CD8-positive, alpha-beta memory T cell (primary cell): ENCODE measurements around the gene PRR30. TPM values are rescaled to one million over a fixed set of nuclear protein-coding genes. Genes with fewer than 3 reads are reported as not detected.
"Not testable (repeated sequence)": the region's sequence is repeated elsewhere in the genome, so short reads cannot be mapped to it uniquely, and the experiment has no call there.

Experiments used
- CTCF ChIA-PET: fragments of 350-600 bp; sonication (Branson Sonifier 250); formaldehyde crosslinking; loops from one replicate; lab custom pipeline; 2021; ENCODE audit warnings: antibody characterized with exemption; lab: Charles Lee
- POLR2A ChIA-PET: fragments of 350-600 bp; sonication (Branson Sonifier 250); formaldehyde crosslinking; loops from one replicate; lab custom pipeline; 2021; ENCODE audit warnings: antibody characterized with exemption; lab: Charles Lee
- DNase-seq, 5 donors: peaks; one replicate each; pipeline versions ENCODE4 v3.0.0 to v3.0.0-alpha.2; 2020 to 2022; ENCODE audit warnings: mixed read lengths in 1 of 5
- H3K27ac ChIP-seq: one replicate; pipeline ENCODE4 v1.7.0; 2013; ENCODE audit warnings: low read depth, mild to moderate bottlenecking, low read length, moderate library complexity
- H3K27me3 ChIP-seq: 2 replicates; pipeline ENCODE4 v1.7.0; 2013; ENCODE audit warnings: low read length, mild to moderate bottlenecking; ENCODE audit not compliant: insufficient read depth, poor library complexity, severe bottlenecking
- H3K36me3 ChIP-seq: 2 replicates; pipeline ENCODE4 v1.7.0; 2013; ENCODE audit warnings: mild to moderate bottlenecking, low read length, moderate library complexity; ENCODE audit not compliant: insufficient read depth
- H3K4me1 ChIP-seq: 2 replicates; pipeline ENCODE4 v1.7.0; 2013; ENCODE audit warnings: mild to moderate bottlenecking, low read length, moderate library complexity; ENCODE audit not compliant: insufficient read depth
- H3K4me3 ChIP-seq: 2 replicates; pipeline ENCODE4 v1.7.0; 2013; ENCODE audit warnings: mild to moderate bottlenecking, low read length
- H3K9me3 ChIP-seq: 2 replicates; pipeline ENCODE4 v1.7.0; 2013; ENCODE audit warnings: mild to moderate bottlenecking, low read length
- H3K27ac Mint-ChIP-seq, 8 donors: one replicate each; pipeline ENCODE4 v1.8.0; 2020 to 2021; ENCODE audit warnings: mixed read lengths in 8 of 8, mild to moderate bottlenecking in 6 of 8, inconsistent platforms in 3 of 8, moderate library complexity in 3 of 8
- H3K27me3 Mint-ChIP-seq, 2 donors: one replicate each; pipeline ENCODE4 v1.8.0; 2020 to 2021; ENCODE audit warnings: mixed read lengths in 2 of 2, mild to moderate bottlenecking in 1 of 2, moderate library complexity in 1 of 2
- H3K36me3 Mint-ChIP-seq, 3 donors: one replicate each; pipeline ENCODE4 v1.8.0; 2020 to 2021; ENCODE audit warnings: mixed read lengths in 3 of 3, inconsistent platforms in 1 of 3, mild to moderate bottlenecking in 1 of 3
- H3K4me1 Mint-ChIP-seq, 3 donors: one replicate each; pipeline ENCODE4 v1.8.0; 2020 to 2021; ENCODE audit warnings: mixed read lengths in 3 of 3, inconsistent platforms in 1 of 3, mild to moderate bottlenecking in 1 of 3
- H3K4me3 Mint-ChIP-seq, 7 donors: one replicate each; pipeline ENCODE4 v1.8.0; 2020 to 2021; ENCODE audit warnings: mixed read lengths in 7 of 7, mild to moderate bottlenecking in 6 of 7, moderate library complexity in 4 of 7, inconsistent platforms in 2 of 7
- H3K9me3 Mint-ChIP-seq, 5 donors: one replicate each; pipeline ENCODE4 v1.8.0; 2020 to 2022; ENCODE audit warnings: mixed read lengths in 5 of 5, mild to moderate bottlenecking in 3 of 5, moderate library complexity in 2 of 5, inconsistent platforms in 1 of 5
- polyA plus RNA-seq: library from polyadenylated mRNA; unstranded; fragments of 300-500 nt; fragmentation: Illumina TruSeq; gene quantifications from one replicate; pipeline ENCODE4 v1.2.3, GENCODE V29; 2021
- total RNA-seq, 2 experiments: library from RNA; stranded (reverse); gene quantifications; one replicate each; pipeline ENCODE4 v1.2.3, GENCODE V29; 2021

Gene PRR30
- total and polyA plus RNA-seq, 3 experiments from 2014 or later = not detected

GRCh38 chr2:27123302-27124150 lies 15.7 kb downstream of the PRR30 start, which contains the start of gene ABHD1:
ABHD1 (plus strand) TSS chr2:27123815; CDS start chr2:27123949, 134 bp downstream.
- Histone ChIP-seq H3K4me1 (peaks cover 13% of the 10 kb centered on the region), H3K4me3 (peak within 1 kb of the TSS; percentile 79), H3K9me3 (no peaks in the 10 kb centered on the region), H3K36me3 (no peaks in the 10 kb centered on the region), H3K27ac (peak within 1 kb of the TSS; percentile 38), H3K27me3 (peaks cover 5% of the 10 kb centered on the region)
- peak within 1 kb of the TSS; percentile 52 to 97 (median 88) for H3K27ac Mint-ChIP-seq
- peaks cover 10 to 12% of the 10 kb centered on the region in 2 donors for H3K27me3 Mint-ChIP-seq
- ChIA-PET POLR2A (interaction anchor here (1.8 to 2.0 kb wide), 3 partner anchors 10 to 73 kb away, joined by 5 to 27 read pairs (median 9); partner anchors contain the start of genes AGBL5, OST4 and PREB), CTCF (interaction anchor here (1.1 to 2.6 kb wide), 5 partner anchors 9 to 46 kb away, joined by 3 to 24 read pairs (median 4); partner anchors contain the start of genes KHK and PREB)
- peaks cover 20 to 21% (median 20%) of the 10 kb centered on the region in 3 donors for H3K4me1 Mint-ChIP-seq
- H3K36me3 Mint-ChIP-seq = peaks cover 0 to 3% (median 0%) of the 10 kb centered on the region in 3 donors
- H3K9me3 Mint-ChIP-seq = no peaks in the 10 kb centered on the region
- H3K4me3 Mint-ChIP-seq = peak within 1 kb of the TSS; percentile 91 to 95 (median 93)
- DNase-seq = peak; percentile 61 to 74 (median 68)

- Mint-ChIP-seq H3K4me1 (peaks cover 20 to 21% (median 20%) of the 10 kb centered on the region in 3 donors), H3K27me3 (peaks cover 10 to 18% of the 10 kb centered on the region in 2 donors), H3K36me3 (peaks cover 0 to 3% (median 0%) of the 10 kb centered on the region in 3 donors), H3K27ac (peak overlapping the region; percentile 21 to 97 (median 87)), H3K9me3 (no peaks in the 10 kb centered on the region), H3K4me3 (peak overlapping the region; percentile 91 to 95 (median 93))
- CTCF ChIA-PET = interaction anchor here (1.1 to 2.6 kb wide), 5 partner anchors 8 to 47 kb away, joined by 3 to 24 read pairs (median 4); partner anchors contain the start of genes KHK and PREB
- Histone ChIP-seq H3K9me3 (no peaks in the 10 kb centered on the region), H3K27me3 (peaks cover 11% of the 10 kb centered on the region), H3K36me3 (no peaks in the 10 kb centered on the region), H3K27ac (no peak overlapping the region), H3K4me1 (peaks cover 13% of the 10 kb centered on the region), H3K4me3 (peak overlapping the region; percentile 79)
- POLR2A ChIA-PET = interaction anchor here (1.8 to 2.0 kb wide), 3 partner anchors 11 to 72 kb away, joined by 5 to 27 read pairs (median 9); partner anchors contain the start of genes AGBL5, OST4 and PREB
- DNase-seq = no peak
These were observed 16.4 kb downstream of the PRR30 start for GRCh38 chr2:27122791-27123190.

GRCh38 chr2:27121906-27122305 lies 17.3 kb downstream of the PRR30 start:
- no peak overlapping the region for H3K27ac ChIP-seq
- CTCF ChIA-PET = no interaction called here
- peaks cover 11% of the 10 kb centered on the region for H3K27me3 ChIP-seq
- Mint-ChIP-seq H3K27me3 (peaks cover 15 to 27% of the 10 kb centered on the region in 2 donors), H3K36me3 (peaks cover 0 to 3% (median 0%) of the 10 kb centered on the region in 3 donors), H3K9me3 (no peaks in the 10 kb centered on the region), H3K4me1 (peaks cover 20 to 21% (median 20%) of the 10 kb centered on the region in 3 donors), H3K4me3 (peak overlapping the region in 6 of 7 donors; percentile 29 to 92 (median 61)), H3K27ac (no peak overlapping the region)
- H3K9me3 ChIP-seq = no peaks in the 10 kb centered on the region
- POLR2A ChIA-PET = no interaction called here
- no peak overlapping the region for H3K4me3 ChIP-seq
- H3K36me3 ChIP-seq = no peaks in the 10 kb centered on the region
- no peak for DNase-seq
- peaks cover 13% of the 10 kb centered on the region for H3K4me1 ChIP-seq

DNA sequence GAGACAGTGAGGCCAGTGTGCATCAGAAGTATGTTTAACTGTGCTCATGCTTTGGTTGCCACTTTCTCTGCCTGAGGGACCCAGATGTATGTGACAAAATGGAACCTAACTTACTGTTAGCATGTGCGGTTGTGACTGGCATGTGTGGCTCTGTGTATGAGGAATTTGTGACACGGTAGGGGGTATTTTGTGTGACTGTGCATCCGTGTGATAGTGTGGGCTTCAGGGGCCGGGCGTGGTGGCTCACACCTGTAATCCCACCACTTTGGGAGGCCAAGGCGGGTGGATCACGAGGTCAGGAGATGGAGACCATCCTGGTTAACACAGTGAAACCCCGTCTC lies 19.9 kb downstream of the PRR30 start:
- H3K36me3 Mint-ChIP-seq, H3K9me3 ChIP-seq, DNase-seq, H3K27ac ChIP-seq, POLR2A ChIA-PET, CTCF ChIA-PET, H3K36me3 ChIP-seq, H3K9me3 Mint-ChIP-seq: not testable (repeated sequence)
- peak overlapping the region; percentile 70 to 83 (median 76) for H3K4me3 Mint-ChIP-seq
- peak overlapping the region; percentile 51 for H3K4me3 ChIP-seq
- peak overlapping the region in 3 of 8 donors; percentile 17 to 71 (median 66) for H3K27ac Mint-ChIP-seq
- peaks cover 20 to 21% (median 20%) of the 10 kb centered on the region in 3 donors for H3K4me1 Mint-ChIP-seq
- peaks cover 13% of the 10 kb centered on the region for H3K4me1 ChIP-seq
- peaks cover 11% of the 10 kb centered on the region for H3K27me3 ChIP-seq
- peaks cover 19 to 34% of the 10 kb centered on the region in 2 donors for H3K27me3 Mint-ChIP-seq

DNA sequence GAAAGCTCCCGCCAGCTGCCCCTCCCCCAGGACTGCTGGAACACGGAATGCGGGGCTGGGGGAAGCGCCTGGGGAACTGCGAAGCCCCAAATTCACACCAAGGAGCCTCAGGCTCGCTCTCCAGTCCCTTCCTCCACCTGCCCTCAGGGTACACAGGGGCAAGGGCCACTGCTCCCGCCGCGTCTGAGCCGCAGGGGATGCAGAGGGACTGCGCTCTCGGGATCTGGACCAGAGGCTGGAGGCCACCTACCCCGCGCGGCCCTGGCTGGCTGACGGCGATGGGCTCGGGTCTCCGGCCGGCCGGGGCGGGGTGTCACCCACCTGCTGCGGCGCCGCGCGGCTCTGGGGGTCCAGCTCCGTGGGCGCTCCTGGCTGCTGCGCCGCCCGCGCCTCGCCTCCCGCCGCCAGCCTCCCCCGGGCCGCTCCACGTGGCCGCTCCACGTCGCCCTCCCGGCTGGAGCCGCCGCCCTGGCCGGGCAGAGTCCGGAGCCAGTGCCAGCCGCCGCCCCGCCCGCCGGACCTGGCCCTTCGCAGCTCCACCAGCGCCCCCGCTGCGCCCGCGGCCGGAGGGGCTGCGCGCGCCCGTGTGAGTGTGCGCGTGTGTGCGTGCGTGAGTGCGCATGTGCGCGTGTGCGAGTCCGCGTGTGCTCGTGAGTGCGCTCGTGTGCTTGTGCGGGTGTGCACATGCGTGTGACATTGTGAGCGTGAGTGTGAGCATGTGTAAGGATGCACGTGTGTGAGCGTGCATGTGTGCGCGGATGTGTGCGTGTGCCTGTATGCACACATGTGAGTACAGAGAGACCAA lies 20.5 kb downstream of the PRR30 start, which contains the start of gene CGREF1:
CGREF1 (minus strand) TSS at position 604 of the 805 bp plus-strand sequence. CDS start 14,762 bp downstream, outside the sequence.
- Histone ChIP-seq H3K36me3 (no peaks in the 10 kb centered on the region), H3K27me3 (peaks cover 11% of the 10 kb centered on the region), H3K27ac (no peak within 1 kb of the TSS), H3K9me3 (no peaks in the 10 kb centered on the region), H3K4me1 (peaks cover 10% of the 10 kb centered on the region), H3K4me3 (peak within 1 kb of the TSS; percentile 51)
- peaks cover 16 to 18% (median 18%) of the 10 kb centered on the region in 3 donors for H3K4me1 Mint-ChIP-seq
- POLR2A ChIA-PET = no interaction called here
- CTCF ChIA-PET = no interaction called here
- no peaks in the 10 kb centered on the region for H3K9me3 Mint-ChIP-seq
- peak within 1 kb of the TSS; percentile 70 to 83 (median 76) for H3K4me3 Mint-ChIP-seq
- DNase-seq = no peak
- peaks cover 20 to 34% of the 10 kb centered on the region in 2 donors for H3K27me3 Mint-ChIP-seq
- peaks cover 0 to 3% (median 0%) of the 10 kb centered on the region in 3 donors for H3K36me3 Mint-ChIP-seq
- peak within 1 kb of the TSS in 3 of 8 donors; percentile 17 to 71 (median 66) for H3K27ac Mint-ChIP-seq

DNA sequence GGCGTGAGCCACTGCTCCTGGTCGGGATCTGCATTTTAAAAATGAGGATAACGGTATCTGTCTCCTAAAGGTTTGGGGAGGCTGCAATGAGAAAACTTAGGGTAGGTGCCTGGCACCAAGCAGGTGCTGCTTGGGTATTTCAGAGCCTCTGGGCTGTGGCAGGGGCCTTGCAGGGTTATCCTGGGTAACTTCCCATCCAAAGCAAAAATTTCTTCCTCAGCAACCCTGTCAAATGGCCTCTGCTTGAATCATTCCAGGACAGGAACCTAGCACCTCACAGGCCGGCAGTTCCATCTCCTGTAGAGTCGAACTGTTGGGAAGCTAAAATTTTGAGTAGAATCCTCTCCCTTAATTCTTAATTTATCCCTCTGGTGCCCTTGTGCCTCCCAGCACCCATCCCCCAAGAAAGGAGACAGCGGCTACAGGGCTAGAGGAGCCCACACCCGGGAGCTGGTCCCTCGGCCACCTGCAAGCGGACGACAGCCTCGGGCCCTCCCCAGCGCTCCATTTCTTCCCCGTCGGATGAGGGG lies 21.1 kb downstream of the PRR30 start:
- no peak overlapping the region for H3K27ac Mint-ChIP-seq
- CTCF ChIA-PET = no interaction called here
- POLR2A ChIA-PET = no interaction called here

DNA sequence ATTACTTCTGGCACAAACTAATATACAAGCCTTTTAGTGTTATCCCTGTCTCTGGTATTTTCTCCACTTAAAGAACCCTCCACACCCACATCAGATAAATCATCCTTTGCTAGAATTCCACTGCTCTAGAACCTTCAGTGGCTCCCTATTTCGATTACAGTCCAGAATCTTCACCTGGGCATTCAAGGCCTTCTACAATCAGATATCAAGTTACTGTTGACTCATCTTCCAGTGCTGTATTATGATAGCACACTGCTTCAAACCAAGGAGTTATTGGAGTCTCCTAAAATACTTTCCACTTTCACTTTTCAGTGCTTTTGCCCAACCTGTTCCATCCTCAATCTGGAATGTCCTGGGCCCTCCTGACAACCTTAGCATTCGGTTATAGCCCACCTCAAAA lies 23.7 kb downstream of the PRR30 start:
- Mint-ChIP-seq H3K36me3 (no peaks in the 10 kb centered on the region), H3K27ac (no peak overlapping the region), H3K4me3 (no peak overlapping the region), H3K4me1 (peaks cover 5 to 10% (median 6%) of the 10 kb centered on the region in 3 donors), H3K27me3 (peaks cover 19 to 34% of the 10 kb centered on the region in 2 donors), H3K9me3 (no peaks in the 10 kb centered on the region)
- no peaks in the 10 kb centered on the region for H3K9me3 ChIP-seq
- no peak overlapping the region for H3K4me3 ChIP-seq
- no peaks in the 10 kb centered on the region for H3K4me1 ChIP-seq
- H3K27ac ChIP-seq = no peak overlapping the region
- H3K27me3 ChIP-seq = peaks cover 11% of the 10 kb centered on the region
- CTCF ChIA-PET = interaction anchor here (2.0 kb wide), 1 partner anchor 8 kb away, joined by 6 read pairs; the partner anchor contains the start of gene ABHD1
- DNase-seq = no peak
- POLR2A ChIA-PET = interaction anchor here (0.6 kb wide), 1 partner anchor 199 kb away, joined by 4 read pairs; no protein-coding TSS in a partner anchor
- no peaks in the 10 kb centered on the region for H3K36me3 ChIP-seq

More for the DNA sequence above, 21.1 kb downstream of the PRR30 start:
- H3K4me3 Mint-ChIP-seq = peak overlapping the region in 5 of 7 donors; percentile 16 to 59 (median 34)
- peaks cover 21 to 34% of the 10 kb centered on the region in 2 donors for H3K27me3 Mint-ChIP-seq
- H3K9me3 Mint-ChIP-seq = no peaks in the 10 kb centered on the region
- no peaks in the 10 kb centered on the region for H3K36me3 ChIP-seq
- no peaks in the 10 kb centered on the region for H3K9me3 ChIP-seq
- no peak overlapping the region for H3K4me3 ChIP-seq
- H3K27me3 ChIP-seq = peaks cover 11% of the 10 kb centered on the region
- H3K27ac ChIP-seq = no peak overlapping the region
- peaks cover 7% of the 10 kb centered on the region for H3K4me1 ChIP-seq
- no peaks in the 10 kb centered on the region for H3K36me3 Mint-ChIP-seq
- H3K4me1 Mint-ChIP-seq = peaks cover 12 to 14% (median 14%) of the 10 kb centered on the region in 3 donors
- DNase-seq = no peak
